Activated CD8-positive, alpha-beta memory T cell treated with anti-CD3 and anti-CD28 coated beads for 4 hours (primary cell): ENCODE results near the gene TCEA3.
A peak's percentile ranks its signal among the peaks of the same experiment; 100 is the strongest.
"Not testable (repeated sequence)": the region's sequence is repeated elsewhere in the genome, so short reads cannot be mapped to it uniquely, and the experiment has no call there.

Experiments used
- DNase-seq, 2 donors: peaks; one replicate each; pipeline ENCODE4 v3.0.0-alpha.2; 2020; ENCODE audit warnings: low read depth in 2 of 2

The TCEA3 gene

DNA sequence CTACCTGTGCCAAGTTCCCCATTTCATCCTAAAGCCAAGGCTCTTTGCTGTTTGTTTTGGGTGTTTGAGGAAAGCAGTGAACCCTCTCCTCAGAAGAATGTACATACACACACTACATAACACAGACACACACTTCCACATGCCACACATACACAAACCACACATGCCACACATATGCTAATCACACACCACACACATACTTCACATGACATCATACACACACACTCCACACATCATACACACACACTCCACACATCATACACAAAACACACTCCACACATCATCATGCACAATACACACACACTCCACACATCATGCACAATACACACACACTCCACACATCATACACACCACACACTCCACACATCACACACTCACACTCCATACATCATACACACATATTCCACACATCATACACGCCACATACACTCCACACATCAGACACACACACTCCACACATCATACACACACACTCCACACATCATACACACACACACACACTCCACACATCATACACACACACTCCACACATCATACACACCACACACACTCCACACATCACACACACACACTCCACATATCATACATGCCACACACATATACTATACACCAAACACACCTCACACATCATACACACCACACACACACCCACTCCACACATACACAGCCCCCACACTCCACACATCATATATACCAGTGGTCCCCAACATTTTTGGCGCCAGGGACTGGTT is 32.3 kb downstream of the TCEA3 start:
- DNase-seq = no peak

DNA sequence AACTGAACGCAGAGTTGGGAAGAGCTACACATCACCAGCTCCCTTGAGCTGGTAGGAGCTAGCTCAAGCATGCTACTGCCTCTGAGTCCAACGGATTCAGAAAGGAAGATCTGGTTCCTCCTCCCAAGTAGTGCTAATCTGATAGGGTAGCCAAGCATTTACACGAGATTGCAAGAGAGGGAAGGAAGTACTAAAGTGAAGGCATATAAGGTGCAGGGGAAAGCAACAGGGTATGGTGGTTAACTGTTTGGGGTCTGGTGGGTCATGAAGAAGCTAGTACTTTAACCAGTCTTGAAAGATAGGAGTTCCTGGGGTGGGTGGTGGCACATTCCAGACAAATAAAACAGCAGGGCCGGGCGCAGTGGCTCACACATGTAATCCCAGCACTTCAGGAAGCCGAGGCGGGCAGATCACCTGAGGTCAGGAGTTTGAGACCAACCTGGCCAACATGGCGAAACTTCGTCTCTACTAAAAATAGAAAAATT is 34.7 kb downstream of the TCEA3 start:
- DNase-seq = no peak

DNA sequence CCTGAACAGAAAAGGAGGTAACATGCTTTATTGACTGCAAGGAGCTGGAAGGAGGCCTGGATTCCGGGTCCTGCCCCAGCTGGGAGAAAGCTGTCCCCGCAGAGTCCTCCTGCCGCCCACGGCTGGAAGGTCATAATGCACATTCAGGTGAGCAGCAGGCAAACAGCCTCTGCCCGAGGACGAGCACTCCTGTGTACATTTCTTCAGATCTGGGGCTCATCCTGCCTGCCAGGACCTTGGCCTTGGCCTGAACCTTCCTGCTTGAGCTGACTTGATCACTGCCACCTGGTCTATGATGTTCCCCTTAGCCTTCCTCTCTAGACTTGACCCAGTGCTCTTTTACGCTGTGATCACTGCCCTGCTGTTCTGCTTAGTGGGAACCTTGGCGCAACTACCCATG is 37.1 kb downstream of the TCEA3 start:
- DNase-seq = no peak

DNA sequence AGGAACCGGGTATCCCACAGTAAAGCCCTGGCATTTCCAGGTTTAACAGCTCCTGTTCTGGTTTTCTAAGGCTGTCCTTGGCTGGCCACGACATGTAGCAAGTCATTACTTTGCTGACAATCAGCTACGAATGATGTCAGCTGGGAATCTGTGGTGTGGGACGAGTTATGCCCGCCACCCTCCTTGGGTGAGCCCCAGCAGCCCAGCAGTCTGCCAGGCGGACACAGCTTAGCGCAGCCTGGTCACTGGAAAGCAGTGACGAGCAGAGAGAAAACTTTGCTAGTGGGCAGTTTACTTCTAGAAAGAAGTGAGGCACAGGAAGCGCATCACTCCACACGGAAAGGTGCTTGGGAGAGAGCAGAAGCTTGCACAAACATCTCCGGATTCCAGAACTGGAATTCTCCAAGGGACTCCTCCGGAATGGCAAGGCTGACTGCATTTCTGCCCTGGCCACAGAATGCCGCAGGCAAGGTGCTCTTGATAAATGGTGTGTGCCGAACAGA is 39.4 kb downstream of the TCEA3 start:
- no peak for DNase-seq

DNA sequence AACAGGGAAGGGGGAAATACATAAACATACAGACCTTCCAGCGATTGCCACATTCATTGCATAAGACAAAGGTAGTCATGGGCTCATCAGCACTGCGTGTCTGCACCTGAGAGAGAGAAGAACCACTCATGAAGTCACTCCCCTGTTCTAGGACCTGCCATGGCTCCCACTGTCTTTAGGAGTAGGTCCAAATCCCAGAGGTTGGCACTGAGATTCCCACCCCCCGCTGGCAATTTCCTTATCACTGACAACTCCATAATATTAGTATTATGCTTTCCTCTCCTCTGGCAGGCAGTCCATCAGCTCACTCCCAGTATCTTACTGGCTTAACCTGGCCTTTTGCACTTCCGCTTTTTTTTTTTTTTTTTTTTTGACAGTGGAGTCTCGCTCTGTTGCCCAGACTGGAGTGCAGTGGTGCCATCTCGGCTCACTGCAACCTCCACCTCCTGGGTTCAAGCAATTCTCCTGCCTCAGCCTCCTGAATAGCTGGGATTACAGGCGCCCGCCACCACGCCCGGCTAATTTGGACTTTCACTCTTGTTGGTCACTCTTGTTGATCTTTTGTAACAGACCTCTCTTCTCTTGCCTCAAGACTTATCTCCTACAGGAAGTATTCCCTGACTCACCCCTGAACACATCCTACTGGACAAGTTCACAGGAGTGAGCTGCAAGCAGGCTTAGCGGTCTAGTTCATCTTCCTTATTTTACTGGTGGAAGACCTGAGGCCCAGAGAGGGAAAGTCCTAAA is 40.1 kb downstream of the TCEA3 start:
- DNase-seq = no peak

DNA sequence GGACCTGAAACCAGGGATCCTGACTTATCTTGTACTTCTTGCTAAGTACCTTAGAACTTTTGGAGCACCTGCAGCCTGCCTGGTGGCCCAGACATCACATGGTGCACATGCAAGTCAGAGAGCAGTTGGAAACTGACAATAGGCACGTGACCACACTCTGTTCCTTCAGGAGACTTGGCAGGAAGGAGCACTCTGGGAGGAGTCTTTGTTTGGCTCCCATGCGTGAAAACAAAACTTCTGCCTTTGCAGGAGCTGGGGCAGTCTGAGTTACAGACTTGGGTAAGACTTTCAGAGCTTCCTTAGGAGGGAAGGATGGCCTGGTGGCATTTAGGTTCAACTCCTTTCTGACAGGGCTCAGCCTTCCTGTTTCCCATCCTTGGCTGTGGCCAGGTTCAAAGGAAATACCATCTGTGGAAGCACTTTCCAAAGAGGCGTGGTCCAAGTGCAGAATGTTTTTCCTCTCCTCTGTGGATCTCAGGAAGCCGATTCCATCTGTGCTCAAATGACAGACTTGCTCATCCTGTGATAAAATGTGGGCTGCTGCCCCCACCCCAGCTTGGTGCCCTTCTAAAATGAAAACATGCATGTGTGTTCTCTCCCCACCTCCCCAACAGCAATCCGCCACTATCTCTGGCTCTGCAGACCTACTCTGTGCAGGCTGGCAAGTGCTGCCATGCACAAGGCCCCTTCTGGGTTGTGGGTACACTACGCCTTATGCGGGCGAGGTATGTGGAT is 40.8 kb downstream of the TCEA3 start:
- no peak for DNase-seq

DNA sequence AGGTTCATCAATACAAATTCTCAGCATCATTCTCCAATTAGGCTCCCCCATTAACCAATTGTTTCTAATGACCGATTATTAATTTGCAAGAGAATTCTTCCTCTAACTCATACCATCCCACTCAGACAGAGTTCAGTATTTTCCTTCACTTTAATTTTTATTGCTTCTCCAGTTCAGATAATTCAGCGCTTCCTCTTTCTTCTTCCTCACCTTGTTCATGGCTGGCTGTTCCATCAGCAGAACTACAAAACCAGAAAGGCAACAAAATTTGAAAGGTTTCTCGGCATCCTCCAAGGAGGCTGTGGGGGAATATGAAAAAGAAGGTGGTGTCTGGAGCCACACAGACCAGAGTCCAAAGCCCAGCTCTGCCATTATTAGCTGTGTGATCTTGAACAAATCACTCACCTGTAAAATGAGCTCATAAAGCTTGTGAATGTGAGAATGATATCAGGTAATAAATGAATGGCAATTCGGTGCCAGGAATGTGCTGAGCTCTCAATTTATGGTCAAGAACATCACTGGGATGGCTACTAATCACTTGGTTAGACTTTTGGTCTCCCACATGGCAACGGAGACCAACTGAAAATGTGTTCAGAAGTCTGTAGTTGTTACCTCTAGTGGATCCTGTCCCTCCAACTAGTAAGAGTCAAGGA is 43.2 kb downstream of the TCEA3 start:
- DNase-seq = no peak

DNA sequence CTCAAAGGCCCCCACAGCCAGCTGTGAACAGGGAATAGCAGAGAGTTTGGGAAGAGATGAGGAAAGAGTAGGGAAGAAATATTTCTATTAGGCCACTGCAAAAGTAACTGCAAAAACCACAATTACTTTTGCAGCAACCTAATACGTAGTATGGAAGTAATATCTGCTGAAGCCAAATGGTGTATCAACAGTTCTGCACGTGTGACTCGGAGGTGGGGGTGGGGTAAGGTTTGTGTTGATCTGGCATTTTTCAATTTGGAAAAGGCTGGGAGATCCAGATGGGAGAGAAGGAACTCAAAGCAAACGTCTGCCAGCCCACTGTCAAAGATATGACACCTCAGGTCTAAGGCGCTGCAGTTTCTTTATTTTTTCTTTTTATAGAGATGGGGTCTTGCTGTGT is 43.8 kb downstream of the TCEA3 start:
- DNase-seq = no peak

DNA sequence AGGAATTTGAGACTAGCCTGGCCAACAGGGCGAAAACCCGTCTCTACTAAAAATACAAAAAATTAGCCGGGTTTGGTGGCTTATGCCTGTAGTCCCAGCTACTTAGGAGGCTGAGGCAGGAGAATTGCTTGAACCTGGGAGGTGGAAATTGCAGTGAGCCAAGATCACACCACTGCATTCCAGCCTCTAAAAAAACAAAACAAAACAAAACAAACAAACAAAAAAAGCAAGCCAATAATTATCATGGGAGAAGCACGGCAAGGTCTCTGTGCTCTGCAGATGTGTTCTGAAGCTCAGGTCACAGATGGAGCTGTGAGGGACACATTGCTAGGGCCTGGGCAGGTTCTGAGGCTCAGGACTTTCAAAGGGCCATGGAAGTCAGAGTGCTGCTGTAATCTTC is 44.3 kb downstream of the TCEA3 start:
- DNase-seq = not testable (repeated sequence)

DNA sequence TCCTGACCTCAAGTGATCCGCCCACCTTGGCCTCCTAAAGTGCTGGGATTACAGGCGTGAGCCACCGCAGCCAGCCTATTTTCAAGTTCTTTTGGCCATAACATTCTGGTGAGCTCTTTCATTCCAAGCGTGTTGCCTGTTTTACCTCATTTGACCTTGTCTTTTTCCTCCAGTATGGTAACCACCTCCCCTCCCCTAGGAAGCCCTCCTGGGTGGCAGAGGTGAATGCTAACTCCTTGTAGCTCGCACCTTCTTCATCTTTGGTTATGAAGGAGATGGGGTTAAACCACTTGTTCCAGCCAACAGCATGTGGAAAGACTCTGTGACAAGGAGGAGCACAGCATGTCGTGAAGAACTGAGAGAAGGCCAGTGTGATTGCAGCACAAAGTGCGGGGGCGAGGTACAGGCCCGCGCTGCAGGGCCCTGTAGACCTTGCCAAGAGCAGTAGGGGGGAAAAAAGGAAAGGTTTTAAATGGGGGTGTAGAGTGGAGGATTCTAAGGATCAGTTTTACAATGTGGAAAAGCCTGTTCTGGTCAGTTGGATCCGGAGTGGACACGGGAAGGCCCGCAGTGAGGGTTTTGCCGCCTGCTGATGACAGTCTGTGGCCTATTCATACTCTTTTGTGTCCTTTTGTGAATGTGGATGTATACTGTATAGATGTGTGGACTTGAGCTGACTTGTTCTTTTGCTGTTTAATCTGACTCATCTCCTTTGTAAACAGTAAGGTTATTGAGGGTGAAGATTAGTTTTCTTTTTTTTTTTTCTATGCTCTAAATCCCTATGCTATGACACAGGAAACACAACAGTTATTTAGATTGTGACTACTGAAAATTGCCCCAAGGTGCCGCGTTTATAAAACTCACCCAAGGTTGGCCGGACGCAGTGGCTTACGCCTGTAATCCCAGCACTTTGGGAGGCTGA is 47.4 kb downstream of the TCEA3 start:
- DNase-seq = no peak

DNA sequence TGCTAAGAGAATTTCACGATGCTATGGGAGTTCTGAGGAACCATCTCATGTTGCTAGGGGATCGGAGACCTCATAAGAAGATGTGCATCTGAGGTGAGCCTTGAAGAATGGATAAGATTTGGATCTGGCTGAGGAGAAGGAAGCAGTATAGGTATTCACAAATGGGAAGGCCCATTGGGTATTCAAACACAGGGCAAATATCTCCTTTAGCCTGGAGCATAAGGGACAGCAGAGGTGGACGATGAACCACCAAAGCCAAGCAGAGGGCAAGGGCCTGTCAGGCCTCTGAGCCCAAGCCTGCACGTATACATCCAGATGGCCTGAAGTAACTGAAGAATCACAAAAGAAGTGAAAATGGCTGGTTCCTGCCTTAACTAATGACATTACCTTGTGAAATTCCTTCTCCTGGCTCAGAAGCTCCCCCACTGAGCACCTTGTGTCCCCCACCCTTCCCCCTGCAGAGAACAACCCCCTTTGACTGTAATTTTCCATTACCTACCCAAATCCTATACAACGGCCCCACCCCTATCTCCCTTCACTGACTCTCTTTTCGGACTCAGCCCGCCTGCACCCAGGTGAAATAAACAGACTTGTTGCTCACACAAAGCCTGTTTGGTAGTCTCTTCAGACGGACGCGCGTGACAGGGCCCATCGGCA is 50.3 kb downstream of the TCEA3 start:
- DNase-seq = not testable (repeated sequence)

DNA sequence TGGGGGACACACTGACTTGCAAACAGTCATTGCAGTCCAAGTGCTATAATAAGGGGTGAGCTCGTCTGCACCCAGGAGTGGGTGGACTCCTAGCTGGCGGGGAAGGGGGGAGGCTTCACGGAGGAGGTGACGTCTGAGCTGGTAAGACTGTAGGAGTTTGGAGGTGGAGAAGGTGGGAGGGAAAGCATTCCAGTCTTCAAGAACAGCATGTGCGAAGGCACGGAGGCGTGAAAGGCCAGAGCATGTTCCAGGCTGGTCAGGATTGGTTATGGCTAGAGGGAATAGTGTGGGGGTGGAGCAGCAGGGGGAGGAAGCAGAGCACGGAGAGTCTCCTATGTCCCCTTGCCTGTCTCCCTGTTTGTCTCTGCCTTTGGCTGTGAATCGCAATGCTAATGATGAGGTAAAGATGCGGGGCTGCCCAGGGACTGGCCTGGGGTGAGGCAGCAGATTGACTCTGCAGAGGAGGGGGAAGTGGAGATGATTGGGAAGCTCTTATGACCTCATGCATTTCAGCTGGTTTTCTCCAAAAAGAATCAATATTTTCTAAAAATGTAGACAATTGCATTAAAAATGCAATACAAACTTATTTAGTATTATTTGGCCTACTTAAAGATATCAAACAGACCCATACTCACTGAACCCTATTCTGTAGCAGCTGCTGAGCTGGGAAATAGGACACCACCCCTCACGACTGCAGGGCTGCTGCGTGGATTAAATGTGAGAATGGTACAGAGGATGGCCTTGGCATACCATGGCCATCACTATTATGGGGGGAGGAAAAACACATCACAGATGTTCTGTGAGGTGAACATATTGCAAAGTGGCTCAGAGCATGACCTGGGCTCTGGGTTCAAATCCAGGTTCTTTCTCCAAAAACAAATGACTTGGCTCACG is 52.3 kb downstream of the TCEA3 start:
- no peak for DNase-seq

DNA sequence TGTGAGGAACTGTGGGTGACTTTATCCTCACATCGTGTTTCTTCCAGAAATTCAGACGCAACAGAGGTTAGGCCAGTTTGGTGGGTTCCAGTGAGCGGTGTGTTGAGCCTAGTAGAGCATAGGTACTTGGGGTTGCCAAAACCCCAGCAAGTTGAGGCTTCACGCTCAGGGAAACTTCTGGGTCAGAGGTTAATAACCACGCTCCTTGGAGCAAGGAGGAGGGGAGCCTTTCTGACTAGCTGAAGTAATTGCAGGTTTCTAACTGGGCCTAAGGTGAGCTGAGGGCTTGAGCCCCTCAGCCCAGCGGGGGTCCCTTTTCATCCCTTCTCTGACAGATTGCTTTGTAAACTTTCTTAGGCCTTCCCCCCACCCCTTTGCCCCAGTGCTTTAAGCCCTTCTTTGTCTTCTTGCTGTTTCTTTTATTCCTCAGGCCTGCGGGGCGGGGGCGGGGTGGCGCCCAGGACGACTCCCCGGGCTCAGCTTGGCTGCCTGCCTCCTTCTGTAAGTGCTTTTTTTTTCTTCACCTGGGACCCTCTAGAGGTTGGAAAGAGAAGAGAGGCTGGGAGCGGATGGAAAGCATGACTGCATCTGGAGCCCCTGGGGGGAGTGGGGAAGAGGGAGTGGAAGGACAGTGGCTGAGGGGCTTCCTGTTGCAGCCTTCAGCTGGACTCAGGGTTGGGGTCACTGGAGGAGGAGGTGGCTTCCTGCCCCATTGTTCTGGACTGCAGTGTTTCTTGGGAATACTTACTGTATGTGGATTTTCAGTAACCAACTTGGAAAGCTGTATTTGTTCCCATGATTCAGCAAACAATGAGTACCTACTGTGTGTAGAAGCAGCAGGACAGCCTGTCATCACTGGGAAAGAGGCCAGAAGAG is 53.6 kb downstream of the TCEA3 start:
- DNase-seq = no peak

DNA sequence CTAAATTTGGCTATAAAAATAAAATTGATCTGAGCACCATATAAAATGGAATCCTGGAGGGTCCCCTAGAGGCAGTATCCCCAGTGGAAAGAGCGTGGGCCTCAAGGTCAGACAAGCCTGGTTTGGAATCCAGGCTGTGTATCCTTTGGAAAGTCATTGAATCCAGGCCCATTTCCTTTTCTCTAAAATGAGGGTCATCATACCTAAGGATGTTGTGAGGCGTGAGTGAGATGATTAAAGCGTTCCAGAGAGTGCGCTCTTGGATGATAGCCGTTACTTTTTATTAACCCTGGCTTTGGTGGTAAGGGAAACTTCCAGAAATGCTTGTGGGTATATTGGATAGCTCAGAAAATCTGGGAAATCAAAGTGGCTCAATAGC is 54.2 kb downstream of the TCEA3 start:
- DNase-seq = no peak

DNA sequence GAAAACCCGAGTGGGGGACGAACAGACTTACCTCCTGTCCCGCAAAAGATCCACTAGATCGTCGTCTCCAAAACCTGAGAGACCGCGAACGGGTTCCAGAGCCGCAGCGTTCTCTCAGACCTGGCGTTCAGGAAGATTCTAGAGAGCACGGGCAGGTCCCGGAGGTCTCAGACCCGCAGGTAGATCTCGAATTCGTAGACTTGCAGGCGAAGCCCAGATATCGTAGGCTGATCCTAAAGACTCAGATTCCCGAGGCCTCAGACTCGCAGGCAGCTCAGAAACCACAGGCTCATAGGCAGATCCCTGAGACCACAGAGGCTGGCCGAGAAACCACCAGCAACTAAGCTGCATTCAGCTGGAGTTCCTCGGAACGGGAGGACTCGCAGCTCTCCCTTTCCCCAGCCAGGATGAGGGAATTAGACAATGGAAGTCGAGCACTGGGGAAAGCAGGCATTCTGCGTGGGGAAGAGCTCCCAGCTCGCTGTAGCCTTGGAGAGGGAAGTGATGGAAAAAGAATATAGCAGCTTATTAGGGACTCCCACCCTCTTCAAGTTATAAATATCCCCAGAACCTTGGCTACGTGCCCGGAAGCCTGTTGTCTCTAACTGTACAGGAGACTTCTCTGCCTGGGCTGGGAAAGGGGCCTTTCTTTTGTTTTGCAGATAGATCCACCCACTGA is 55.1 kb downstream of the TCEA3 start, which contains the start of gene ZNF436:
Gene ZNF436, minus strand, starts transcription at position 502 of the 679 bp plus-strand sequence. CDS start 1,831 bp downstream, outside the sequence.
- DNase-seq = no peak

DNA sequence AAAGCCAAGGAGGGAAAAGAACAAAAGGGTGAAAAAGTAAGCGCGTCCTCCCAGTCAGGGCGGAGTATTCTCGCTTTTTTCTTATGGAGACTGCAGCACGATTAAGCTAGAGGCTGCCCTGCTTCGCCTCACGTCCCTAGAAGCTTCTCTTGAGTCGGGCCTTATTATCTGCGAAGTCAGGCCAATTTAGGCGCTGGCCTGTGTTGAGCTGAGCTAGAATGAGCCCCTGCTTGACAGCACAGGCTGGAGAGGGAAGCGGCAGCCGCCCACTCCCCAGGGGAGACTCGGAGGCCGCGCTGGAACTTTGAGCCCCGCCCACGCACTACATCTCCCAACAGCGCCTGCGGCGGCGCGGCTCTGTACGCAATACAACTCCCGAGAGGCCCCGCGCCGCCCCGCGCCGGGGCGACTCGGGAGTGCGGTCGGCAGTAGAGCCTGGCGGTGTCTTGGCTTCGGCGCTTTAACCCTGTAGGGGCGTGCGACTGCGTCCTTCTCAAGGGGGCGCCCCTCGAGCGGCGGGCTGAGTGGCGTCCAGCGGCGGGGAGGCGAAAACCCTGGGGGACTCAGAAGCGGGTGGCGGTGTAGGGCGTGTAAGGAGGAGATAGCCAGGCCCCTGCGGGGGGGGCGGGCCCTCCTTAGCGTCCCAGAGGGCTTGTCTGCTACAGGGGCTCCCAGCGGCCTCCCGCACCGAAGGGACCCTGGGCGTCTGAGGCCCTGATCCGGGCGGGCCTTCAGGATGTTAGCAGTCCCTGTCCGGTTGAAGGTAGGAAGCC is 55.8 kb downstream of the TCEA3 start:
- peak; percentile 70 to 76 for DNase-seq
